Liver (tissue), 3 donors: ENCODE data around the gene MAPK11.

Source experiments
- EGR1 ChIP-seq, 2 donors: IDR thresholded peaks; 2 replicates each; pipeline ENCODE4 v1.6.1; 2016 to 2018; ENCODE audit warnings: antibody characterized with exemption in 2 of 2, low read depth in 2 of 2
- GABPA ChIP-seq, 2 donors: IDR thresholded peaks in 1 of 2; conservative IDR thresholded peaks in 1 of 2; 2 replicates each; pipeline ENCODE4 v1.6.1; 2016; ENCODE audit warnings: antibody characterized with exemption in 2 of 2, mild to moderate bottlenecking in 1 of 2, moderate library complexity in 1 of 2
- HNF4A ChIP-seq, 2 donors: conservative IDR thresholded peaks; 2 replicates each; pipeline ENCODE4 v1.6.1; 2016; ENCODE audit warnings: antibody characterized with exemption in 2 of 2, mild to moderate bottlenecking in 2 of 2
- JUND ChIP-seq, 2 donors: IDR thresholded peaks; 2 replicates each; pipeline ENCODE4 v1.6.1; 2016; ENCODE audit warnings: antibody characterized with exemption in 2 of 2
- RAD21 ChIP-seq, 2 donors: IDR thresholded peaks; 2 replicates each; pipeline ENCODE4 v1.6.1; 2016; ENCODE audit warnings: antibody characterized with exemption in 2 of 2, mild to moderate bottlenecking in 2 of 2
- SP1 ChIP-seq: IDR thresholded peaks from 2 replicates; pipeline ENCODE4 v1.6.1; 2018; ENCODE audit warnings: antibody characterized with exemption, mild to moderate bottlenecking
- YY1 ChIP-seq: IDR thresholded peaks from 2 replicates; pipeline ENCODE4 v1.6.1; 2016; ENCODE audit warnings: antibody characterized with exemption, mild to moderate bottlenecking
- TF ChIP-seq, protein P1 (sequence below): fragments of 150-350 bp; IDR thresholded peaks from 2 replicates; pipeline ENCODE4 v1.5.1; 2017; ENCODE audit warnings: improper control_type of control experiment, low read depth, low read length; ENCODE audit not compliant: missing input control
- TF ChIP-seq, protein P2 (sequence below): IDR thresholded peaks from 2 replicates; pipeline ENCODE4 v1.6.1; 2016; ENCODE audit warnings: antibody characterized with exemption
- TF ChIP-seq, protein P3 (sequence below): IDR thresholded peaks from 2 replicates; pipeline ENCODE4 v1.6.1; 2016; ENCODE audit warnings: antibody characterized with exemption
- TF ChIP-seq, protein P4 (sequence below): IDR thresholded peaks from 2 replicates; pipeline ENCODE4 v1.6.1; 2016; ENCODE audit warnings: antibody characterized with exemption, mild to moderate bottlenecking
- donor health status: healthy.
- donor health status: healthy.

DNA sequence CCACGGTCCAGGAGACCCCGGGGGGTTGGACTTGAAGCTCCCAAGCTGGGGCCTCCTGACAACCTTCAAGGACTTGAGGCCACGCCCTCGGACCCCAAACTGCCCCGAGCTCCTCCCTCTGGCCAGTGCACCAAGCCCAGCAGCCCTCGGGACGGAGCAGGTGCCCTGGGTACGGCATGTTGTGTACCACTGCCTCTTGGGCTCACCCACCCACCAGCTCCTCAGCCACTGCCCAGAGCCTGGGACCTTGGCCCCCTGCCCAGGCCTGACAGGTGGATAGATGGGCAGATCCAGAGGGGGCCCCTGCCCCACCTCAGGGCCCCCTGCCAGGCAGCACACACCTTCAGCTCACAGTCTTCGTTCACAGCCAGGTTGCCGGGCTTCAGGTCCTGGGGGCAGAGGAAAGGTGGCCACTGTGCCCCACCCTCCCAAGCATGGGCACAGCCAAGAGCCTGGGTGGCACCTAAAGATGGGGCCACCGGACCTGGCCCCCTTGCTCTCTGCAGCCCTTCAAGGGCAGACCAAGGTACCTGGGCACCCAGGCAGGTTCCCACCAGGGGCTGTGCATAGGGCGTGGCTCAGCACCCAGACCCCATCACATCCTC, 13.8 kb downstream of the MAPK11 start:
- TF ChIP-seq, protein P1, sequence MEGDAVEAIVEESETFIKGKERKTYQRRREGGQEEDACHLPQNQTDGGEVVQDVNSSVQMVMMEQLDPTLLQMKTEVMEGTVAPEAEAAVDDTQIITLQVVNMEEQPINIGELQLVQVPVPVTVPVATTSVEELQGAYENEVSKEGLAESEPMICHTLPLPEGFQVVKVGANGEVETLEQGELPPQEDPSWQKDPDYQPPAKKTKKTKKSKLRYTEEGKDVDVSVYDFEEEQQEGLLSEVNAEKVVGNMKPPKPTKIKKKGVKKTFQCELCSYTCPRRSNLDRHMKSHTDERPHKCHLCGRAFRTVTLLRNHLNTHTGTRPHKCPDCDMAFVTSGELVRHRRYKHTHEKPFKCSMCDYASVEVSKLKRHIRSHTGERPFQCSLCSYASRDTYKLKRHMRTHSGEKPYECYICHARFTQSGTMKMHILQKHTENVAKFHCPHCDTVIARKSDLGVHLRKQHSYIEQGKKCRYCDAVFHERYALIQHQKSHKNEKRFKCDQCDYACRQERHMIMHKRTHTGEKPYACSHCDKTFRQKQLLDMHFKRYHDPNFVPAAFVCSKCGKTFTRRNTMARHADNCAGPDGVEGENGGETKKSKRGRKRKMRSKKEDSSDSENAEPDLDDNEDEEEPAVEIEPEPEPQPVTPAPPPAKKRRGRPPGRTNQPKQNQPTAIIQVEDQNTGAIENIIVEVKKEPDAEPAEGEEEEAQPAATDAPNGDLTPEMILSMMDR: no peak
- TF ChIP-seq SP1: no peak
- TF ChIP-seq, protein P2, sequence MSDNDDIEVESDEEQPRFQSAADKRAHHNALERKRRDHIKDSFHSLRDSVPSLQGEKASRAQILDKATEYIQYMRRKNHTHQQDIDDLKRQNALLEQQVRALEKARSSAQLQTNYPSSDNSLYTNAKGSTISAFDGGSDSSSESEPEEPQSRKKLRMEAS: no peak
- TF ChIP-seq EGR1 (IDR thresholded peaks at IDR 0.05; ENCODE audit: low read depth in 2 of 2): no peak
- TF ChIP-seq, protein P3, sequence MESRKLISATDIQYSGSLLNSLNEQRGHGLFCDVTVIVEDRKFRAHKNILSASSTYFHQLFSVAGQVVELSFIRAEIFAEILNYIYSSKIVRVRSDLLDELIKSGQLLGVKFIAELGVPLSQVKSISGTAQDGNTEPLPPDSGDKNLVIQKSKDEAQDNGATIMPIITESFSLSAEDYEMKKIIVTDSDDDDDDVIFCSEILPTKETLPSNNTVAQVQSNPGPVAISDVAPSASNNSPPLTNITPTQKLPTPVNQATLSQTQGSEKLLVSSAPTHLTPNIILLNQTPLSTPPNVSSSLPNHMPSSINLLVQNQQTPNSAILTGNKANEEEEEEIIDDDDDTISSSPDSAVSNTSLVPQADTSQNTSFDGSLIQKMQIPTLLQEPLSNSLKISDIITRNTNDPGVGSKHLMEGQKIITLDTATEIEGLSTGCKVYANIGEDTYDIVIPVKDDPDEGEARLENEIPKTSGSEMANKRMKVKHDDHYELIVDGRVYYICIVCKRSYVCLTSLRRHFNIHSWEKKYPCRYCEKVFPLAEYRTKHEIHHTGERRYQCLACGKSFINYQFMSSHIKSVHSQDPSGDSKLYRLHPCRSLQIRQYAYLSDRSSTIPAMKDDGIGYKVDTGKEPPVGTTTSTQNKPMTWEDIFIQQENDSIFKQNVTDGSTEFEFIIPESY: no peak
- TF ChIP-seq HNF4A (conservative IDR thresholded peaks at IDR 0.05): no peak
- TF ChIP-seq, protein P4, sequence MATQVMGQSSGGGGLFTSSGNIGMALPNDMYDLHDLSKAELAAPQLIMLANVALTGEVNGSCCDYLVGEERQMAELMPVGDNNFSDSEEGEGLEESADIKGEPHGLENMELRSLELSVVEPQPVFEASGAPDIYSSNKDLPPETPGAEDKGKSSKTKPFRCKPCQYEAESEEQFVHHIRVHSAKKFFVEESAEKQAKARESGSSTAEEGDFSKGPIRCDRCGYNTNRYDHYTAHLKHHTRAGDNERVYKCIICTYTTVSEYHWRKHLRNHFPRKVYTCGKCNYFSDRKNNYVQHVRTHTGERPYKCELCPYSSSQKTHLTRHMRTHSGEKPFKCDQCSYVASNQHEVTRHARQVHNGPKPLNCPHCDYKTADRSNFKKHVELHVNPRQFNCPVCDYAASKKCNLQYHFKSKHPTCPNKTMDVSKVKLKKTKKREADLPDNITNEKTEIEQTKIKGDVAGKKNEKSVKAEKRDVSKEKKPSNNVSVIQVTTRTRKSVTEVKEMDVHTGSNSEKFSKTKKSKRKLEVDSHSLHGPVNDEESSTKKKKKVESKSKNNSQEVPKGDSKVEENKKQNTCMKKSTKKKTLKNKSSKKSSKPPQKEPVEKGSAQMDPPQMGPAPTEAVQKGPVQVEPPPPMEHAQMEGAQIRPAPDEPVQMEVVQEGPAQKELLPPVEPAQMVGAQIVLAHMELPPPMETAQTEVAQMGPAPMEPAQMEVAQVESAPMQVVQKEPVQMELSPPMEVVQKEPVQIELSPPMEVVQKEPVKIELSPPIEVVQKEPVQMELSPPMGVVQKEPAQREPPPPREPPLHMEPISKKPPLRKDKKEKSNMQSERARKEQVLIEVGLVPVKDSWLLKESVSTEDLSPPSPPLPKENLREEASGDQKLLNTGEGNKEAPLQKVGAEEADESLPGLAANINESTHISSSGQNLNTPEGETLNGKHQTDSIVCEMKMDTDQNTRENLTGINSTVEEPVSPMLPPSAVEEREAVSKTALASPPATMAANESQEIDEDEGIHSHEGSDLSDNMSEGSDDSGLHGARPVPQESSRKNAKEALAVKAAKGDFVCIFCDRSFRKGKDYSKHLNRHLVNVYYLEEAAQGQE: no peak
- no peak for TF ChIP-seq GABPA (IDR thresholded peaks at IDR 0.05 in 1 of 2, conservative IDR thresholded peaks at IDR 0.05 in 1 of 2)
- no peak for TF ChIP-seq JUND (IDR thresholded peaks at IDR 0.05)
- no peak for TF ChIP-seq RAD21 (IDR thresholded peaks at IDR 0.05)
- no peak for TF ChIP-seq YY1
